GM19468 (cell line): ENCODE measurements around the gene CCDC142.

ENCODE experiments used
- ATAC-seq: cut with Tn5 transposase; IDR thresholded peaks from one replicate; pipeline ENCODE4 v1.9.1; 2021; ENCODE audit warnings: mild to moderate bottlenecking, moderate library complexity, moderate number of reproducible peaks; ENCODE audit not compliant: unreplicated experiment; ENCODE audit errors: extremely low read depth

The CCDC142 gene

DNA sequence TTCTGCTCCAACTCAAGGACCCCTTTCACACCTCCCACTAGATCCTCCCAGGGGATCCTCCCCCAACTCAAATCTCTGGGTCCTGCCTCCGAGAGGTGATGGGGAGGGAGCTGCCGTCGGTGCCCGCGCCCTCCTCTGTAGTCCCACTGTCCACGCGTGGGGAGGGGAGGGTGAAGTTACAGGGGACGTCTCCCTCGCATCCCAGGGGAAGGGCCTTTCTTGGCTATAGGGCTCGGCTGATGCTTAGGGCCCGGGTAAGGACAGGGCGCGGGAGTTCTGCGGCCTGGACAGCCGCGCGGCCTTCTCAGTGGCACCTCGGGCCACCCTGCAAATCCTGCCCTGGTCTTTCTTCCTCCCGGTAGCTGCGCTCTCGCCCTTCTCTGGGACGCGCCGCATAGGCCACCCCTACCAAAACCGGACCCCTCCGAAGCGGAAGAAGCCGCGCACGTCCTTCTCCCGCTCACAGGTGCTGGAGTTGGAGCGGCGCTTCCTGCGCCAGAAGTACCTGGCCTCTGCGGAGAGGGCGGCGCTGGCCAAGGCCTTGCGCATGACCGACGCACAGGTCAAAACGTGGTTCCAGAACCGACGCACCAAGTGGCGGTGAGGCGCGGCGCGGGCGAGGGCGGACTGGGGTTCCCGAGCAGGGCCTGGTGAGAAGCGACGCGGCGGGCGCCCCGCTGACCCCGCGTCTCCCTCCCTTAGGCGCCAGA is 32.6 kb upstream of the CCDC142 start:
- no peak for ATAC-seq

DNA sequence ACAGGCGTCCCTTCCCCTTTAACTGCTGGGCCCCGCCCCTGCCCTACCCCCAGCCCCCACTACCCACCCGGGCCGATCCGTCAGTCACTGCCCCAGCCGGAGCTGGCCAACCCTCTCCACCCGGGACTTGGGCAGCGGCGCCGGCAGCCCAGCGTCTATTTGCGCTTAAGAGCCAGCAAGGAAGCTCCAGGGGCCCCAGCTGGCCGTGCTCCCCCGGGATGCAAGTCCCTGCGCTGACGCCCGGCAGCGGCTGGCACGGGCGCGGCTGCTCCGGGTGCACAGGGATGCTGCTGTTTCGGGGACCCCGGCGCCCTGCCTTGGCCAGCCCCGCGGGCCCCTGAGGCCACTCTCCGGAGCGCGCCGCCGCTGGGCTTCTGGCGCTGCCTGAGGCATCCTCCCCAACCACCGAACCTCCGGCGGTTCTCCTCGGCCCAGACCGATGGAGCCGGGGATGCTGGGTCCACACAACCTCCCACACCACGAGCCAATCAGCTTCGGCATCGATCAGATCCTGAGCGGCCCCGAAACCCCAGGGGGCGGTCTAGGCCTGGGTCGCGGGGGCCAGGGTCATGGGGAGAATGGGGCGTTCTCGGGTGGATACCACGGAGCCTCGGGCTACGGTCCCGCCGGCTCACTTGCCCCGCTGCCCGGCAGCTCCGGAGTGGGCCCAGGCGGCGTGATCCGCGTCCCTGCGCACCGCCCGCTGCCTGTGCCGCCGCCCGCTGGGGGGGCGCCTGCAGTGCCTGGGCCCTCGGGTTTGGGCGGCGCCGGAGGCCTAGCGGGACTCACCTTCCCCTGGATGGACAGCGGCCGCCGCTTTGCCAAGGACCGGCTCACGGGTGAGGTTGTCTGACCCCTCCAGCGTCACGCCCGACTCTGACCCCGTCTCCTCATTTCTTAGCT is 31.8 kb upstream of the CCDC142 start, which contains the start of gene TLX2:
TLX2 (plus strand) TSS at position 83 of the 903 bp plus-strand sequence; CDS start at position 440, 357 bp downstream.
- no peak for ATAC-seq

DNA sequence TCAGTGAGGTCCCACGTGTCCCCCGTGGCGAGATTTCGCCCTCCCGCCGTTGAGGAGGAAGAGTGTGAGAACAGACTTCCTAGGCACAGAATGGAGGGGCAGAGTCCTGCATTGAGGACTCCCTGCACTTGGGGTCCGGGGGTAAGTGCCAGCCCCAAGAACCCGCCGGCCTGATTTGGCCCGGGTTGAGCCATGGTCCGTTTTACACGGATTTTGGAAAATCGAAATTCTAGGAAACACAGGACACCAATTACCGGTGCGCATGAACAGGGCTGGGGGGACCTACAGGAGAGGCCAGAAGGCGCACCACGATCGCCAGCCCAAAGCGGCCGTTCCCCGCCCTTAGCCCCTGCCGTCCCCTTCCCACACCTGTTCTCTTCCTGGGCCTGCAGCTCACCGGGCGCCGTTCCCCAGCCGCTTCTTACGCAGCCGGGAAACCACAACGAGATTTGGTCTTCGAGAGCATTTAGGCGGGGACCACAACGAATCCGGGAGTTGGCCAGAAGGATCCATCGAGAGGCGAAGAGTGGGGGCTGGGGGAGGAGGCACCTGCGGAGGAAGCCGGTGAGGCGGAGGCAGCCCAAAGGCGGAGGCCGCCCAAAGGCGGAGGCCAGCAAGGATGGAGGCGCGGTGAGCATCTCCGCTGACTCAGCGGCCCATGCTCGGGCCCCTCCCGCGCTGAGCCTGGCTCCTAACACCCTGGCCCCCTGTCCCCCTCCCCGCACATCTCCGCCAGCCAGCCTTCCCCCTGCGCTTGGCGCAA is 31.0 kb upstream of the CCDC142 start:
- ATAC-seq, result no peak

DNA sequence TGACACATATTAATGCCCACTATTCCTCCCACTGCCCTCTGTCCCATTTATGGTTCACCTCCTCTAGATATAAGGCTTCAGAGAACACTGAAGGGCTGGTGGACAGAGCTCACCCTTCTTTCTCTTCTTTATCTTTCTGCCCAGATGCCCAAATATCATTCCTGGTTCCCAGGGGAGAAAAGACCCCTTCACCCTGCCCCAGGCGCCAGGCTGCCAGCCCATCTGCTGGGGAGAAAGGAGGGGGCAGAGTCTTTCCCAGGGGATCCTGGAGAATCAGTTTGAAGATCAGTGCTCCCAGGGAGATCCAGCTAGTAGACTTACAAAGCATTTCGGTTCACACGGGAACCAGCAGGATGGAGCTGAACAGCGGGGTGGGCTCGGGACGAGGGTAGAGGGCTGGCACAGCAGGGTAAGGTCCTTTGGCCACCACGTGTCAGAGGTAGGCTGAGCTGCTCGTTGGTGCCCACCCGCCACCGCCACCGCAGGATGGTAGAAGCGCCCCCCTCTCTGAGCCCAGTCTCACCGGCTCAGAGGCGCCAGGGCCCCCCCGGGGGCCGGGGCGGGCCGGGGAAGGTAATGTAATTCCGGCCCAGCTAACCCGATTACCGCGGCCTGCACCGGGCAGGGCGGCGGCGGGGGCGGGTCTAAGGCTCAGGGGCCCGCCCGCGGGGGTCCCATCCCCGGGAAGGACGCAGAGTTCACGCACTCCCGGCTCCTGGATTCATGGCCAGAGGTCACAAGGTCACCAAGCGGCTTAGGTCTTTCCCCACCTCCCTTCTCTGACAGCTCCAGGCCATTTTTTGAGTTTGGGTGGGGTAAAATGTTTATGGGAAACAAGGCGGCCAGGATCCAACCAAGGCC is 30.2 kb upstream of the CCDC142 start:
- no peak for ATAC-seq

DNA sequence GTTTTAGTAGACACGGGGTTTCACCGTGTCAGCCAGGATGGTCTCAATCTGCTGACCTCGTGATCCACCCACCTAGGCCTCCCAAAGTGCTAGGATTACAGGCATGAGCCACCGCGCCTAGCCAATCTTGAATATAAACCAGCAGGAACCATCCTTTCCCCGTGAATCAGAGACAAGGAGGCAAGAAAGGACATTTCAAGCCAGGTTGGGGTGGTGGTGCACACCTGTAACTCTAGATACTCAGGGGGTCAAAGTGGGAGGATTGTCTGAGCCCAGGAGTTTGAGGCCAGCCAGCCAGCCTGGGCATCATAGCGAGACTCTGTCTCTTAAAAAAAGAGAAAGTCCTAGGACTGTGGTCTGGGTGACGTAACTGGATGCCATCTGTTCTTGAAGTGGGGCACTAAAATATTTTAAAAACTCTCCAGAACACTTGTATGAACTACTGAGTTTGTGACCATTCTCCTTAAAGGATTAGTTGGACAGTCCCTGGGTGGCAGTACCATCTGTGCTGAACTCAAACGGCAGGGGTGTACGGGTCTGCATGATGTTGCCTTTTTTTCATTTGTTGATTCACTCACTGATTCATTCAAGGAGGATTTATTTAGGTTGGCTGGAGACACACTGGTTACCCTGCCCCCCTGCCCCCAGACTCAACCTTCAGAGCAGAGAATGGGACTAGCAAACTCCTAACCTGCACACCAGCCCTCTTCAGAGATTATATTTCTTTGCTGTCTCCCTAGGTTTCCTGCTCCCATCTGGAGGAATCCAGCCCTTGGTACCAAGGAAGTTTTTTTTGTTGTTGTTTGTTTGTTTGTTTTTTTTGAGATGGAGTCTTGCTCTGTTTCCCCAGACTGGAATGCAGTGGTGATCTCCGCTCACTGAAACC is 28.5 kb upstream of the CCDC142 start:
- no peak for ATAC-seq

DNA sequence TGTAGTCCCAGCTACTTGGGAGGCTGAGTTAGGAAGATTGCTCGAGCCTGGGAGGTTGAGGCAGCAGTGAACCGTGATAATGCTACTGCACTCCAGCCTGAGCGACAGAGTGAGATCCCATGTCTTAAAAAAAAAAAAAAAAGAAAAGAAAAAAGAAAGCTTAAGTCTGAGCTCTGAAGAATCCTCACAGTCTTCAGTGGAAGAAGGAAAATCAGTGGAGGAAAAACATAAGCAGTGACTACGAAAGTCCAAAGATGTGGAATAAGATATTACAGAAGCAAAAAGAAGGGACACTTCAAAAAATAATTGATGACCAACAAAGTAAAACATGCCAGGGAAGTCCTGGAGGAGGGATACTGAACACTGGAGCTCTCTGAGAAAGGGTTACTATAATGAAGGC is 27.5 kb upstream of the CCDC142 start:
- ATAC-seq, result no peak

DNA sequence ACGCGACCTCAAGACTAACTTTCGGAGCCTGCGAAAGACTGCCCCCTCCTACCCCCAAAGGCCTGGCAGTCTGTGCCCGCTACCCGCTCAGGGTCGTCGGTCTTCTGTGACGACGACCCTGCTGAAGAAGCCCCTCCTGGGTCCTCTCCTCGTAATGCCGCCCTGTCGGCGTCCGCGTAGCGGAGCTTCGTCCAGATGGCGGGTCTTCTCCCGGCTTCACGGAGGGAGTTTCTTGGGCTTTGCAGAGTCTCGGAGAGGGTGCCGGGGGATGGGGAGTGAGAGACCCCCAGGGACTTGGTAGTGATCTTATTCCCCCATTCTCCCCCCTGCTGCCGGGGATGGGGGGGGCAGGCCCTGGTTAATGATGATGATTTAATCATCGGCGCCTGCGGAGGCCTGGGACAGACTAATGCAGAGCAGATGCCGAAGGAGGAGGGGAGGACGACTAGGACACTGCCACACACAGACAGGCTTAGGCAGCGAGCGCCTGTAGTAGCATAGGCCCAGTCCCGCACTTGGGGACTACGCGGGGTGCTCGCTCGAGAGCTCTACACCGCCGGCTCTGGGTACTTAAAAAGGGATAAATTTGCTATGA is 25.2 kb upstream of the CCDC142 start:
- no peak for ATAC-seq

DNA sequence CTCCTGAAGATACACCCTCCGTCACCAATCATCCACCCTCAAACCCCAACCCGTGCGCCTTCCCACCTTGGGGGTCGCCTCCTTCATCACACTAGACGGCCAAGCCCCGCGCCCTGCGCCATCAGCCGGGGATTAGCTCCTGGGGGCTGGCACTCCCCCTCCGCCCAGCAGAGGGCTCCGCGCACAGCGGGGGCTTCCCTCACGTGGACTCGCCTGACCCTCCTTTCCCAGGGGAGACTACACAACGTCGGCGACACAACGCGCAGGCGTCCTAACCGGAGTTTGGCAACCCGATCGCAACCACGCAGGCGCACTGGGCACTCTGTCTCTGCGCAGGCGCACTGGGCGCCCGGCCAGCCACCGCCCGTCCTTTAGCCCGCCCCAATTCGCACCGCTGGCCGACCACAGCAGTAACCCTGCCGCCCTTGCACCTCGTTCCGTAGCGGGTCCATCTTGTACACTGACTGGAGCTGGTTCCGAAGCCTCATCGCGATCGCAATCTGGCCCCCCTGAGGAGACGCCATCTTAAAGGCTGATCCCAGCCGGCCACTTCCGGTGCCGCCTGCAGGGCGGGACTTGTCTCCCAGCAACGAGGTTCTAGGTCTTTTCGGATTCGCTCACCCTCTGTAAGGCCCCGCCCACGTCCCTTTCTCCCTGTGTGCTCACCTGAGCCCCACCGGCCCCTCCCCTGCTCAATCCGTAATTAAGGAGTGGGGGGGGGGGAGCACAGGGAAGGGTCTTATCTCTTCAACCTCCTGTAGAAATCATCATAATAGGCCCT is 24.5 kb upstream of the CCDC142 start, which contains the start of gene PCGF1:
PCGF1 (minus strand) TSS at position 551 of the 781 bp plus-strand sequence; CDS start at position 524, 27 bp downstream.
- peak; percentile 76 for ATAC-seq

DNA sequence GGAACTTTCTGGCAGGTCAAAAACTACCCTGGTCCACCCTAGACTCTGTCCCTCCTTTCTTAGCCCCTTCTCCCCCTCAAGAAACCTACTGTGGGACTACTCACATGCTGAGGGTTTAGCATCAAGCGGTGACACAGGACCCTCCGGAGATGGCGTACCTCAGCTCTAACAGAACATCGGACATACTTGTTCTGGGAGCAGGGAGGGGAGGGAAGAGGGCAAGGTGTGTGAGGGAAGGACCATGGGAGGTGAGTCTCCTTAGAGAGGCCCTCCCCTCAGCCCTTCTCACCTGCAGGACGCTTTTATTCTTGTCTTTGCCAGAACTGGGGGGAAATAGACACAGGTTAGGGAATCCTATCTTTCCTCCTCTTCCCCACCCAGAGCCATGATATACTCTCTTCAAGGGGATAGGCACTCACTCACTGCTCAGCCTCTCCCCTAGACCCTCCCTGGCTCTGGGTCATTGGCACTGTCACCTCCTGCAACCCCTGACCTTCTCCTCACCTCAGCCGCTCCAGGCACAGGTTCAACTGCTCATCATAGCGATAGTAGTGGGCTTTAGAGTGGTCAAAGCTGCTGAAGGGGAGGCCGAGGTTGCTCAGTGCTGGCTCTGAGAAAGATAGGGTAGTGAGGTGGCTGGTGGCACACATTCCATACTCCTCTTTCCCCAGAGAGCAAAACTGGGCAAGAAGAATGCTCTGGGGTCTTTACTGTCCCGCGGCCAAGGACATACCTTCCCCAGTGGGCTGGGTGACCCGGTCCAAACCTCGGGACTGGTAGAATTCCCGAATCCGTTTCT is 22.8 kb upstream of the CCDC142 start:
- ATAC-seq, result no peak

DNA sequence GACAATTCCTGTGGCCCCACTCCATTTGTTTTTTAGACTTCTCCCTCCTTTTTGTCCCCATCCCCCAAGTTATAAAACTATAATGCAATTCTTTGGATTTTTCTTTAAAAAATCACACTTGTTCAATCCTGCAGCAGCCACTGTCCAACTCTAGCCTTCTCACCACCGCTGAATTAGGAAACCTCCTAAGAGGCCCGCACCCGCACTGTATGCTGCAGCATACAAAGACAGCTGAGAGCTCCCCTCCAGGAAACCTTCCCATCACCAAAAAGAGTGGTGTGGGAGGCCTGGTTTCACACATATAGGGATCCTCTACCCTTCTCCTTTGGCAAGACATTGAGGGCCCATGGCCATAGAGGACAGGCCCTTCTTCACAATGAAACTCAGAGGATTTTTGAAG is 21.8 kb upstream of the CCDC142 start:
- no peak for ATAC-seq

DNA sequence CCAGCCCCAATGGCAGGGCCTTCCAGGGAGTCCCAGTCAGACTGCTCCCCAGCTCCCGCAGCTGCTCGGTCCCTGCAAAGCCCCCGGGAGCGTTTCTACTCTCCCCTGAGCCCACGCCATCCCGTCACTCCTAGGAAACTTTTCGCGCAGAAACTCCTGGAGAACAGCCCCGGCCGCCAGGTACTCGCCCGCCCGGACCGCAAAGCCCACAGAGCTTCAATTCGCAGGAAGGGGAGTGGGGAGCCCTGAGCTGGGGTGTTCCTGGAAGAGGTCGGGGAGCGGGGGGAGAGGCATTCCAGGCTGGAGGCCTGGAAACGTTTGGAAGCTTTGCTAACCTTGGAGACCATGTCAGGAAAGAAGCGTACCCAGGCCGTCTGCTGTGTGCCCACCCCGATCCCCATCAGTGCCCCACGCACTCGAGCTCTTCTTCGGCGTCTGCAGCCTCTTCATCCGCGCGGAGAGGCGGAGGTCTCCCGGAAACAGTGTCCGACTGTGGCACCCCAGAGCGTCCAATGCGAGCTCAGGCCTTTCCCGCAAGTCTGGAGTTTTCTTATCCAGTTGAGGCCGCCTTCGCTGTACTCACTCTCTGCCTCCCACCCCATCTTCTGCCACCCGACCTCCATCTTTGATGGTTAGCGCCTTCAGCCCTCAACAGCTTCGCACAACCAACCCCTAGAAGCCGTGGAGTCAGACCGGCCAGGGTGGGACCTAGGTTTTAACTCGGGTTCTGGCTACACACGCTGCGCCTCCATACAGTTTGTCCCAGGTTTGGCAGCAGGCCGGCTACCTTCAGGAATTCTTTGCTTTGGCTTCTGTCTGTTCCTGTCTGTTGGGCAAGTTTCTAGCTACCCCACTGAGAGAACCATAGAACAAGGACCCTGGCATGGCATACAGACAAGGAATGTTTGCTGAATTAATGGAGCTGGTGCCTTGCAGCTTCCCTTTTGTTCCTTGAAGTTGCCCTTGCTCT is 21.0 kb upstream of the CCDC142 start:
- ATAC-seq, result no peak

DNA sequence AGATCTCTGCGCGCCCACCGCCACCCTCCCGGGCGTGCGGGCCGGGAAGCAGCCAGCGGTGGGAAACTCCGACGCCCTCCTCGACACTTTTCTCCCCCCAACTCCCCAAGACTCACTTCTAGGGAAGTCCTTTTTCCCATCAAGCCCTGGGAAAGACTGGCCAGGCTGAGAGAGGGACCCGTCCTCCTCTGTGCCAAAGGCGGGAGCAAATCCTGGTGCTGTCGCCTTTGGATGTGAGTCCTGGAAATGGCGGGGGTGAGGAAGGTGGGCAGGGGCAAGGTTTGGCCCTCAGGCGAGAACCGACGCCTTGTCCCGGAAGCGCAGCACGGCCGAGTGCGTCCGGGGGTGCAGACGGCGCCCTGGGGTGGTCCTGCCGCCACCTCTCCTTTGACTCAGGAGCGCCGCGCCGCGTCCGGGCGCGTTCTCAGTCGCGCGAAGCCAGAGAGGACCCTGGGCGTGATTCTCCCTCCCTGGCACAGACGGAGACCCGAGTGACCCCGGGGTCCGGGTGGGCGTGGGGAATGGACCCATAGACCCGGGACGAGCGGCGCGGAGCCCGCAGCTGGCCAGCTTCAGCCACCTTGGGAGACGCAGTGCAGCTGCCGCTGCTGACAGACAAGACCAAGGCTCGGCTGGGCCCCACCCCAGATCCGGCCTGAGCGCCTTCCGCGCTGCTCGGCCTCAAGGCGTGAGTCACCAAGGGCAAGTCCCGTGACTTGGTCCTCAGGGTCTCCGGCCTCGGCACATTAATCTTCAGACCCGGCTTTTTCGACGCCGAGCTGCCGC is 20.1 kb upstream of the CCDC142 start:
- peak; percentile 31 for ATAC-seq

DNA sequence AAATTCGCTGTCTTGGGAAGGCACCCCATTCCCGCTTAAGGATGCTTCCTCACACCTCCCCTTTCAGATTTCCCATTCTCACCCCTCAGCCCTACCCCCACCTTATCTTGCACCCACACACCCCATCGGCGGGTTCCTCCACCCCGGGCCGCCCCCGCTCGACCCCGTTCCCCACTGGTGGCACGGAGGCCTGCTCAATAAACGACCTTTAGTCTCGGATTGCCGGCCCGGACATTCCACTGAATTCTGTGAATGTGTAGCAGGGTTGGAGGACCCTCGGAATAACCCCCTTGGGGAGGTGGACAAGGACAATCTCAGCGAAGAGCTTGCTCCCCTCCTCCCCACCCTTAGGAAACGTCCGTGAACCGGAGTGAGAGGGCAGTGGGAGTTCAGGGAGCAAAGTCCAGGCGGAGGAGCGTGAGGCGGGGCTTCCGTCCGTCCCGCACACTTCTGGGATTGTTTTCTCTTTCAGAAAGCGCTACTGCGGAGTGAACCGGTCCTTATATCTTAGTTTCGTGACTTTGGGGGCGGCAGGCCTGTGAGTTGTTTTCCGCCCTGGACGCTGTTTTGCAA is 19.4 kb upstream of the CCDC142 start:
- ATAC-seq, result no peak

DNA sequence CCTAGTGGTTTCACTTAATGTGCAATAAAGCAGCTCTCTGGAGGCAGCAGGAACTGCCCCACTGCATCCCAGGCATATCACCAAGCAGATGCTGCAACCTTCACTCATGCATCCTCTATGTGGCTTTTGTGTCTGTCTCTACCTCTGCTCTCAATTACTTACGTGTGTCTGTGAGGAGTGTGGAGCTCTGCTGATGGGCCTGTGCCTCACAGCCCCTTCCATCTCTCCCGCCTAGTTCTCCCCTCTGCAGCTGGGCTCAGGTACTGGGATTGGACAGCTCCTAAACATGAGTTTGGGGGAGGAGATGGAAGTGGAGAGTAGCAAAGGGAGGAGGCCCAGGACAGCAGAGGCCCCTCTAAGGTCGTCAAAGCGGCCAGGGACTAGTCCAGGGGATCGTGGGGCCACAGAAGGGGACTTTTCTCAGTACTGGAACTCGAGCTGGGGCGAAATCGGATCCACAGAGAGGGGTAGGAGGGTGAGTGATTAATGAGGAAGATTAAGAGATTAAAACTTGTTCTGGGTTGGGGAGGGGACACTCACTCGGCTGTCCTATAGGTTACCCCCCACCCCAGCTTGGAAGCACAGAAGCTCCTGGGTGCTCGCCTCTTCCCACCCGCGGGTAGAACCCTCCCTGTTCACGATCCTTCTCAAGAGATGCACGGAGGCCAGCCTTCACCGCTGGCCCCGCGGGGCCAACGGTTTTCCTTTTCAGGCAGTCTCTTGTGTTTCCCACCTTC is 18.7 kb upstream of the CCDC142 start:
- no peak for ATAC-seq
